Astrocyte (in vitro differentiated cells and primary cell): Measurements from ENCODE around the gene TOP1. TPM values are rescaled to one million over a fixed set of nuclear protein-coding genes. Genes with fewer than 3 reads are reported as not detected.

ENCODE experiments used
- DNase-seq: peaks from one replicate; pipeline ENCODE4 v3.0.0-alpha.2; 2010; ENCODE audit warnings: low read depth
- FAIRE-seq: peaks from 2 replicates; lab custom pipeline; 2011; peaks lifted over from hg19 to GRCh38; lab: Jason Lieb, UNC
- H2AFZ ChIP-seq: 2 replicates; pipeline ENCODE4 v1.6.0; 2012; ENCODE audit warnings: low read depth, low read length, inconsistent platforms
- H3K27ac ChIP-seq: 2 replicates; pipeline ENCODE4 v1.5.1; 2011; ENCODE audit warnings: low read depth, low read length, inconsistent platforms
- H3K27me3 ChIP-seq: 2 replicates; pipeline ENCODE4 v1.6.0; 2011; ENCODE audit warnings: low read length, inconsistent platforms; ENCODE audit not compliant: insufficient read depth
- H3K36me3 ChIP-seq: 2 replicates; pipeline ENCODE4 v1.5.1; 2011; ENCODE audit warnings: low read length, inconsistent platforms; ENCODE audit not compliant: insufficient read depth
- H3K4me1 ChIP-seq: 2 replicates; pipeline ENCODE4 v1.5.1; 2011; ENCODE audit warnings: low read length, inconsistent platforms; ENCODE audit not compliant: insufficient read depth
- H3K4me2 ChIP-seq: 2 replicates; pipeline ENCODE4 v1.6.0; 2012; ENCODE audit warnings: low read length, inconsistent platforms
- H3K4me3 ChIP-seq: 2 replicates; pipeline ENCODE4 v1.5.1; 2011; ENCODE audit warnings: low read depth, mild to moderate bottlenecking, low read length, inconsistent platforms; ENCODE audit not compliant: insufficient read depth
- H3K79me2 ChIP-seq: 2 replicates; pipeline ENCODE4 v1.6.0; 2012; ENCODE audit warnings: mild to moderate bottlenecking, low read length, inconsistent platforms; ENCODE audit not compliant: insufficient read depth
- H3K9ac ChIP-seq: 2 replicates; pipeline ENCODE4 v1.6.0; 2012; ENCODE audit warnings: mild to moderate bottlenecking, low read length, inconsistent platforms
- H3K9me3 ChIP-seq: 2 replicates; pipeline ENCODE4 v1.5.1; 2012; ENCODE audit warnings: low read depth, mild to moderate bottlenecking, low read length, inconsistent platforms; ENCODE audit not compliant: insufficient read depth
- H4K20me1 ChIP-seq: 2 replicates; pipeline ENCODE4 v1.6.0; 2012; ENCODE audit warnings: low read length, inconsistent platforms; ENCODE audit not compliant: insufficient read depth
- H3K27ac Mint-ChIP-seq: one replicate; pipeline ENCODE4 v1.8.0; 2021; ENCODE audit warnings: mild to moderate bottlenecking, mixed read lengths; ENCODE audit not compliant: unreplicated experiment
- H3K27me3 Mint-ChIP-seq: one replicate; pipeline ENCODE4 v1.8.0; 2021; ENCODE audit warnings: low read depth, mixed read lengths; ENCODE audit not compliant: unreplicated experiment
- H3K36me3 Mint-ChIP-seq: one replicate; pipeline ENCODE4 v1.8.0; 2021; ENCODE audit warnings: low read depth, mixed read lengths; ENCODE audit not compliant: unreplicated experiment
- H3K4me1 Mint-ChIP-seq: one replicate; pipeline ENCODE4 v1.8.0; 2021; ENCODE audit warnings: low read depth, mixed read lengths; ENCODE audit not compliant: unreplicated experiment
- H3K4me3 Mint-ChIP-seq: one replicate; pipeline ENCODE4 v1.8.0; 2021; ENCODE audit warnings: mild to moderate bottlenecking, moderate library complexity, mixed read lengths; ENCODE audit not compliant: unreplicated experiment
- H3K9me3 Mint-ChIP-seq: one replicate; pipeline ENCODE4 v1.8.0; 2021; ENCODE audit warnings: mild to moderate bottlenecking, mixed read lengths; ENCODE audit not compliant: unreplicated experiment
- EZH2 ChIP-seq: IDR thresholded peaks from 2 replicates; pipeline ENCODE4 v1.6.1; 2012; ENCODE audit warnings: mild to moderate bottlenecking, low read length, inconsistent platforms; ENCODE audit not compliant: insufficient read depth
- total RNA-seq: library from RNA; stranded (reverse); gene quantifications from 2 replicates; pipeline ENCODE4 v1.2.1, GENCODE V29; 2021
- TF ChIP-seq, protein P1 (sequence below): IDR thresholded peaks from 2 replicates; pipeline ENCODE4 v1.5.1; 2011; ENCODE audit warnings: low read depth, mild to moderate bottlenecking, inconsistent platforms, low read length, moderate library complexity; ENCODE audit not compliant: insufficient read depth

The TOP1 gene
- total RNA-seq, 1 donor from 2014 or later, result 63.5 TPM

DNA sequence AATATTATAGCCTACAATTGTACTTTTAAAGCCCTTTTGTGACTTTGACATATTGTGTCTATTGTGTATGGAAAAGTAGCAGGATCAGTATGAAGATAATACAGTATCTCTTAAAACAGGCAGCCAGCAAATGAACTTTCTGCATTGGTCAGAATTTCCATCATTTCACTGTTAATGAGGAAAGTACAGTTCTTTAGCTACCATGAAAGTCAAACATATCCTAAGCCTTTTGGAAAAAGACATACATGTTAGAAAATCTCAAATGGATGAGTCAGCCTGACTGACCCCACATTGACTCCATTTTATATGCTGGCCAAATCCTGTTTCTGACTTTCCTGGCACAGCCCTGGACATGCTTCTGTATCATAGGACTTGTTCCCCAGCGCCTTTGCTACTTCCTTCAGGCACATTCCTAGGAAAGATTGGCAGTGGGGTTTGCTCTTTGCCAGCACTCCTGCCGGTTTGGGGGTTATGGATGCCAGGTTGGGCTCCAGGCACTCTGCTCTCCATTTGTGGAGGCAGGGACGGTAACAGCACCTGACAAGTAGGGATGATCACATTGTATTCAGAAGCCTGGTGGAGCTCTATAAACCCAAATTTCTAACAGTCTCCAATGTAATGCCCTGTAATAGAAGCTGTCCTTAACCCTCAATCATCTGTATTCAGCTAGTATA, 43.7 kb downstream of the TOP1 start:
- peaks cover 96% of the 10 kb centered on the region for H3K79me2 ChIP-seq
- TF ChIP-seq, protein P1, sequence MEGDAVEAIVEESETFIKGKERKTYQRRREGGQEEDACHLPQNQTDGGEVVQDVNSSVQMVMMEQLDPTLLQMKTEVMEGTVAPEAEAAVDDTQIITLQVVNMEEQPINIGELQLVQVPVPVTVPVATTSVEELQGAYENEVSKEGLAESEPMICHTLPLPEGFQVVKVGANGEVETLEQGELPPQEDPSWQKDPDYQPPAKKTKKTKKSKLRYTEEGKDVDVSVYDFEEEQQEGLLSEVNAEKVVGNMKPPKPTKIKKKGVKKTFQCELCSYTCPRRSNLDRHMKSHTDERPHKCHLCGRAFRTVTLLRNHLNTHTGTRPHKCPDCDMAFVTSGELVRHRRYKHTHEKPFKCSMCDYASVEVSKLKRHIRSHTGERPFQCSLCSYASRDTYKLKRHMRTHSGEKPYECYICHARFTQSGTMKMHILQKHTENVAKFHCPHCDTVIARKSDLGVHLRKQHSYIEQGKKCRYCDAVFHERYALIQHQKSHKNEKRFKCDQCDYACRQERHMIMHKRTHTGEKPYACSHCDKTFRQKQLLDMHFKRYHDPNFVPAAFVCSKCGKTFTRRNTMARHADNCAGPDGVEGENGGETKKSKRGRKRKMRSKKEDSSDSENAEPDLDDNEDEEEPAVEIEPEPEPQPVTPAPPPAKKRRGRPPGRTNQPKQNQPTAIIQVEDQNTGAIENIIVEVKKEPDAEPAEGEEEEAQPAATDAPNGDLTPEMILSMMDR, result no peak
- TF ChIP-seq EZH2, result no peak
- H4K20me1 ChIP-seq, result peaks cover 67% of the 10 kb centered on the region
- Mint-ChIP-seq H3K27ac (no peak overlapping the region), H3K9me3 (no peaks in the 10 kb centered on the region), H3K4me1 (peaks cover 23% of the 10 kb centered on the region), H3K4me3 (no peak overlapping the region), H3K36me3 (peaks cover 9% of the 10 kb centered on the region), H3K27me3 (no peaks in the 10 kb centered on the region)
- H3K36me3 ChIP-seq, result peaks cover 12% of the 10 kb centered on the region
- peak overlapping the region; percentile 34 for H3K9ac ChIP-seq
- FAIRE-seq (no peak), DNase-seq (peak; percentile 88)
- H3K27ac ChIP-seq, result peak overlapping the region; percentile 51
- H3K9me3 ChIP-seq, result no peaks in the 10 kb centered on the region
- peaks cover 20% of the 10 kb centered on the region for H3K4me1 ChIP-seq
- peak overlapping the region; percentile 72 for H3K4me2 ChIP-seq
- H3K4me3 ChIP-seq, result peak overlapping the region; percentile 8
- no peaks in the 10 kb centered on the region for H3K27me3 ChIP-seq
- H2AFZ ChIP-seq, result no peak overlapping the region

DNA sequence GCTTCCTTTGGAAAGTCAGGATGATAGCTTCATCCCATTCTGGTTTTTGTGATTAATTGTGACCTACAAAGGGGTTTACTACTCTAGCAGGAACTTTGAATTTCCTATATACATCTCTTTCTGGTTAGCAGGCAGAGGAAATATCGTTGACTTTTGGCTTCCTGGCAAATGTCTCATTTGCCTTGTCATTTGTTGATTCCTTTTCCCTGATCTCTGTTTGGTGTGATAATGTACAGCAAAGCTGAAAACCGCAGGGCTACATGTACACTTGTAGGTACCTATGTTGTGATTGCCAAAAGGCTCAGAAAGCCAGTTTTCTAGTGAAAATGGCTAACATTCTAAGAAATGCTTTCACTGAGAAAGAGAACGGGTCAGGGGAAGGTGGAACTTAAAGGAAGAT, 44.3 kb downstream of the TOP1 start:
- TF ChIP-seq, protein P1, result no peak
- TF ChIP-seq EZH2, result no peak
- no peak overlapping the region for H3K4me3 ChIP-seq
- Mint-ChIP-seq H3K4me3 (no peak overlapping the region), H3K9me3 (no peaks in the 10 kb centered on the region), H3K4me1 (peaks cover 23% of the 10 kb centered on the region), H3K27ac (no peak overlapping the region), H3K27me3 (no peaks in the 10 kb centered on the region), H3K36me3 (peaks cover 6% of the 10 kb centered on the region)
- FAIRE-seq (no peak), DNase-seq (no peak)
- peaks cover 94% of the 10 kb centered on the region for H3K79me2 ChIP-seq
- peaks cover 64% of the 10 kb centered on the region for H4K20me1 ChIP-seq
- no peaks in the 10 kb centered on the region for H3K27me3 ChIP-seq
- H3K27ac ChIP-seq, result peak overlapping the region; percentile 51
- H3K4me1 ChIP-seq, result peaks cover 20% of the 10 kb centered on the region
- no peak overlapping the region for H2AFZ ChIP-seq
- H3K36me3 ChIP-seq, result peaks cover 15% of the 10 kb centered on the region
- peak overlapping the region; percentile 72 for H3K4me2 ChIP-seq
- H3K9me3 ChIP-seq, result no peaks in the 10 kb centered on the region
- peak overlapping the region; percentile 34 for H3K9ac ChIP-seq

DNA sequence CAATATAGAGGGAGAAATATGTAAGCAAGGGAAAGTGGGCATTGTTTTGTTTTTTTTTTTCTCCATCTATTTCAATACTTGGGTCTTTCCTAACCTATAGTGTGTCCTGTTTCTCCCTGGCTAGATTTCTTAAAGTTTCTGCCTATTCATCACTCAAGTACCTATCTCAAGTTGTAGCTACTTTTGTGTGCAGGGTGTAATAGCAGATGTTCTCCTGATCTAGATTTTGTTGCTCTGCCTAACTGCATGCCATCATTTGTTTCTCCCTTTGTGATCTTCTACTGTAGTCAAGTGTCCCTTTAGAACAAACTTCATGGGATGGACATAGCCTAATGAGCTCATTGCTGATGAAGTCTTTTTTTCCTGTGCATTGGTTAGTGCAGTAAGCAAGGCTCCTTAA, 45.8 kb downstream of the TOP1 start:
- TF ChIP-seq, protein P1, result no peak
- no peak for TF ChIP-seq EZH2
- peaks cover 87% of the 10 kb centered on the region for H3K79me2 ChIP-seq
- H3K4me1 Mint-ChIP-seq, result peaks cover 34% of the 10 kb centered on the region

More for the DNA sequence above, 45.8 kb downstream of the TOP1 start:
- Mint-ChIP-seq H3K9me3 (no peaks in the 10 kb centered on the region), H3K27me3 (no peaks in the 10 kb centered on the region), H3K36me3 (peaks cover 7% of the 10 kb centered on the region), H3K27ac (no peak overlapping the region), H3K4me3 (no peak overlapping the region)
- no peaks in the 10 kb centered on the region for H3K27me3 ChIP-seq
- no peak overlapping the region for H3K4me3 ChIP-seq
- no peak overlapping the region for H3K27ac ChIP-seq
- H2AFZ ChIP-seq, result no peak overlapping the region
- DNase-seq (no peak), FAIRE-seq (no peak)
- H4K20me1 ChIP-seq, result peaks cover 63% of the 10 kb centered on the region
- no peak overlapping the region for H3K9ac ChIP-seq
- peaks cover 14% of the 10 kb centered on the region for H3K36me3 ChIP-seq
- peaks cover 26% of the 10 kb centered on the region for H3K4me1 ChIP-seq
- no peak overlapping the region for H3K4me2 ChIP-seq
- H3K9me3 ChIP-seq, result no peaks in the 10 kb centered on the region
